Naive B cell (primary cell): ENCODE measurements around the gene DLG1. TPM values are rescaled to one million over a fixed set of nuclear protein-coding genes. Genes with fewer than 3 reads are reported as not detected.

Experiments used
- ATAC-seq, 2 donors: fragments of 150-1000 bp; cut with Tn5 transposase; 2 replicates each; pipeline ENCODE4 v1.10.0; 2021; ENCODE audit warnings: low read depth in 2 of 2, mild to moderate bottlenecking in 2 of 2, moderate library complexity in 2 of 2
- DNase-seq: peaks from one replicate; pipeline ENCODE4 v3.0.0; 2022
- H3K27ac Mint-ChIP-seq, 6 donors: one replicate each; pipeline ENCODE4 v1.8.0; 2020 to 2022; ENCODE audit warnings: mild to moderate bottlenecking in 6 of 6, mixed read lengths in 6 of 6, moderate library complexity in 5 of 6, inconsistent platforms in 2 of 6
- H3K27me3 Mint-ChIP-seq, 3 donors: one replicate each; pipeline ENCODE4 v1.8.0; 2021 to 2022; ENCODE audit warnings: mixed read lengths in 3 of 3, mild to moderate bottlenecking in 1 of 3
- H3K36me3 Mint-ChIP-seq, 2 donors: one replicate each; pipeline ENCODE4 v1.8.0; 2020 to 2022; ENCODE audit warnings: mixed read lengths in 2 of 2, inconsistent platforms in 1 of 2, mild to moderate bottlenecking in 1 of 2
- H3K4me1 Mint-ChIP-seq, 3 donors: one replicate each; pipeline ENCODE4 v1.8.0; 2020 to 2022; ENCODE audit warnings: mixed read lengths in 3 of 3, inconsistent platforms in 1 of 3, mild to moderate bottlenecking in 1 of 3, moderate library complexity in 1 of 3
- H3K4me3 Mint-ChIP-seq, 8 donors: one replicate each; pipeline ENCODE4 v1.8.0; 2020 to 2022; ENCODE audit warnings: mild to moderate bottlenecking in 8 of 8, mixed read lengths in 8 of 8, moderate library complexity in 8 of 8, inconsistent platforms in 2 of 8
- H3K9me3 Mint-ChIP-seq, 7 donors: one replicate each; pipeline ENCODE4 v1.8.0; 2020 to 2022; ENCODE audit warnings: mixed read lengths in 7 of 7, mild to moderate bottlenecking in 5 of 7, inconsistent platforms in 2 of 7, moderate library complexity in 1 of 7
- polyA plus RNA-seq, 6 donors: library from polyadenylated mRNA; unstranded; fragments of 300-500 nt; fragmentation: Illumina TruSeq; gene quantifications; one replicate each; pipeline ENCODE4 v1.2.3, GENCODE V29; 2021; ENCODE audit warnings: low read depth in 6 of 6

The DLG1 gene
- polyA plus RNA-seq, 6 donors from 2014 or later, result 20.7 to 40.5 (median 33.2) TPM

- H3K27ac Mint-ChIP-seq, result no peak overlapping the region
- peaks cover 10 to 16% (median 16%) of the 10 kb centered on the region in 3 donors for H3K4me1 Mint-ChIP-seq
- H3K9me3 Mint-ChIP-seq, result no peaks in the 10 kb centered on the region
- H3K27me3 Mint-ChIP-seq, result no peaks in the 10 kb centered on the region
- ATAC-seq (no peak), DNase-seq (no peak)
- no peaks in the 10 kb centered on the region for H3K36me3 Mint-ChIP-seq
- H3K4me3 Mint-ChIP-seq, result no peak overlapping the region
These were observed 35.7 kb downstream of the DLG1 start for GRCh38 chr3:197262709-197263108.

GRCh38 chr3:197261164-197261509, 37.3 kb downstream of the DLG1 start:
- ATAC-seq (no peak), DNase-seq (no peak)
- Mint-ChIP-seq H3K27me3 (no peaks in the 10 kb centered on the region), H3K4me1 (peaks cover 7 to 15% (median 12%) of the 10 kb centered on the region in 3 donors), H3K9me3 (no peaks in the 10 kb centered on the region), H3K27ac (no peak overlapping the region), H3K36me3 (no peaks in the 10 kb centered on the region), H3K4me3 (peak overlapping the region in 1 of 8 donors; percentile 8)

DNA sequence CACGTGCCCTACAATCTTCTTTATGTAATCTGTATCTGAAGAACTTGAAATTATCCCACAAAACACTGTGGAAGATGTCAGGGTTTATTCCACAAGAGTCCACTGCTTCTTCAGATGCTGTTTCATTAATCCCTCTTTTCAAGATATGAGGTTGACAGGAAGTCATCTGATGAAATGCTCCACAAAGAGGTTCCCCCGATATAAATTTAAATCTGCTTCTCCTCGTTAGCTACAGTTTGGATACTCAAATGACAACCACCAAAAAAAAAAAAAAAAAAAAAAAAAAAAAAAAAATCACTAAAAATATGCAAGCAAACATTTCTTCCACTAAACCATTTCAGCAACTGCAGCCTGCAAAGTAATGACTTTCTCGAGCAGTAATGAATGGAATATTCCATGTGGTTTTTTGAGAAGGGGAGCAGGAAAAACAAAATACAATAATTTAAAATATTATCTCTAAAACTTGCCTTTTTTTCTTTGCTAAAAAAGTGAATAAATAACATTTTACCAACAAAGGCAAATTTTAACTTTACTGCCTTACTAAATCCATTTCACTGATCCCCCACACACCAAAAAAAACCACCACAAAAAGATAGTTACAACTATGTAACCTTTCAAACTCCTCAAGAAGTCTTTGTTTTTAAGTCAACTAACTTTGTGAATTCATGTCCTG, 37.8 kb downstream of the DLG1 start:
- Mint-ChIP-seq H3K9me3 (no peaks in the 10 kb centered on the region), H3K27me3 (no peaks in the 10 kb centered on the region), H3K36me3 (peaks cover 0 to under 1% of the 10 kb centered on the region in 2 donors), H3K4me1 (peaks cover 9 to 12% (median 12%) of the 10 kb centered on the region in 3 donors), H3K4me3 (peak overlapping the region in 1 of 8 donors; percentile 8), H3K27ac (peak overlapping the region in 1 of 6 donors; percentile 7)
- no peak for DNase-seq
- ATAC-seq, result no peak

- H3K4me3 Mint-ChIP-seq, result no peak overlapping the region
- no peaks in the 10 kb centered on the region for H3K9me3 Mint-ChIP-seq
- no peak for DNase-seq
- H3K27me3 Mint-ChIP-seq, result no peaks in the 10 kb centered on the region
- H3K27ac Mint-ChIP-seq, result peak overlapping the region in 1 of 6 donors; percentile 29
- peaks cover 0 to 5% of the 10 kb centered on the region in 2 donors for H3K36me3 Mint-ChIP-seq
- peaks cover 7 to 13% (median 10%) of the 10 kb centered on the region in 3 donors for H3K4me1 Mint-ChIP-seq
- ATAC-seq, result no peak
These were observed 39.3 kb downstream of the DLG1 start for GRCh38 chr3:197259096-197259495.

- Mint-ChIP-seq H3K9me3 (no peaks in the 10 kb centered on the region), H3K4me3 (no peak overlapping the region), H3K36me3 (peaks cover 0 to 5% of the 10 kb centered on the region in 2 donors), H3K27ac (peak overlapping the region in 3 of 6 donors; percentile 6 to 80 (median 56)), H3K4me1 (peaks cover 7 to 19% (median 14%) of the 10 kb centered on the region in 3 donors), H3K27me3 (no peaks in the 10 kb centered on the region)
- ATAC-seq, result no peak
- DNase-seq, result no peak
These were observed 40.1 kb downstream of the DLG1 start for GRCh38 chr3:197258168-197258755.

- H3K9me3 Mint-ChIP-seq, result no peaks in the 10 kb centered on the region
- H3K27ac Mint-ChIP-seq, result peak overlapping the region in 3 of 6 donors; percentile 6 to 56 (median 49)
- H3K27me3 Mint-ChIP-seq, result no peaks in the 10 kb centered on the region
- ATAC-seq (no peak), DNase-seq (no peak)
- peaks cover 0 to 5% of the 10 kb centered on the region in 2 donors for H3K36me3 Mint-ChIP-seq
- H3K4me1 Mint-ChIP-seq, result peaks cover 7 to 23% (median 14%) of the 10 kb centered on the region in 3 donors
- no peak overlapping the region for H3K4me3 Mint-ChIP-seq
These were observed 40.7 kb downstream of the DLG1 start for GRCh38 chr3:197257711-197258110.

DNA sequence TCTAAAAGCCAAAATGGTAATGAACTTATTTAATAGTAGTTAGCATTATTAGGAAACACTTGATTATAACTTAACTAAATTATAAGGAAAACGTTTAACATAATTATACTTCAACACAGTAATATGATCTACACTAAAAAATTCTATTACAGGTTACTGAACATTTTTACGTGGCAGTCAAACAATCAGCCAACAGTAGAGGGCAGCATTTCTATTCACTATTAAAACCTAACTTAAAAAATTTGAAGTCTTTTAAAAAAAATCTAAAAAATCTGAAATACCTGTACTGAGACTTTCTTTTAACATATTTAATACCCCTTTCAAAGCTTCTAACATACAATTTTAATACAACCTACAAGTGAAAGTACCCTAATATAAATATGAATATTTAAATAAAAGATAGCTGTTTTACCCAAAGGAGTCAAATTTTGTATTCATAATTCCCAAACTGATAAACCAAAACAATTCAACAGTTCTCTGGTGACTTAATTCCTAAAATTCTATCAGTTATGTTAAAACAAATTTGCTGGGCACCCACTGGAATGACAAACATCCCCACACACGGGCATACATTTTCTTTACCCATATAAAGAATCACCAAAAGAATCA, 41.5 kb downstream of the DLG1 start:
- Mint-ChIP-seq H3K27ac (peak overlapping the region in 2 of 6 donors; percentile 6 to 49), H3K4me3 (no peak overlapping the region), H3K36me3 (peaks cover 0 to 5% of the 10 kb centered on the region in 2 donors), H3K4me1 (peaks cover 11 to 23% (median 14%) of the 10 kb centered on the region in 3 donors), H3K27me3 (no peaks in the 10 kb centered on the region), H3K9me3 (no peaks in the 10 kb centered on the region)
- DNase-seq (peak; percentile 35), ATAC-seq (no peak)

DNA sequence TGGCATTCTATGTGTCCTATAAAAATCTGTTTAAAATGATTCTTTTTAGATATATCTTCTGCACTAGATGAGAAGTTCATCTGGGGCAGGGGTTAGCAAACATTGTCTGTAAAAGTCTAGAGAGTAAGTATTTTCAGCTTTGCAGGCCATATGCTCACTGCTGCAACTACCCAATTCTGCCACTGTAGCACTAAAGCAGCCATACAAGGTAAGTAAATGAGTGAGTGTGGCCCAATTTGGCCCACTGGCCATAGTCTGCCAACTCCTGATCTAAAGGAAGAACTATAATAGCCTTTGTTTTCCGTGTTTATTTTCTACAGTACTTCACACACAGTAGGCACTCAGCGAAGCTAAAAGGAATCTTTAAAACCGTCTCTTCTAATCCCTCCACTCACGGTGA, 42.3 kb downstream of the DLG1 start:
- Mint-ChIP-seq H3K36me3 (peaks cover 6 to 11% of the 10 kb centered on the region in 2 donors), H3K9me3 (peaks cover 0 to 2% (median 0%) of the 10 kb centered on the region in 7 donors), H3K4me1 (peaks cover 8 to 19% (median 12%) of the 10 kb centered on the region in 3 donors), H3K27ac (no peak overlapping the region), H3K4me3 (no peak overlapping the region), H3K27me3 (no peaks in the 10 kb centered on the region)
- ATAC-seq (no peak), DNase-seq (no peak)

GRCh38 chr3:197253238-197253947, 45.0 kb downstream of the DLG1 start:
- Mint-ChIP-seq H3K9me3 (peaks cover 0 to 20% (median 17%) of the 10 kb centered on the region in 7 donors), H3K4me3 (no peak overlapping the region), H3K27me3 (no peaks in the 10 kb centered on the region), H3K4me1 (peaks cover 4 to 17% (median 9%) of the 10 kb centered on the region in 3 donors), H3K36me3 (peaks cover 22 to 28% of the 10 kb centered on the region in 2 donors), H3K27ac (peak overlapping the region in 1 of 6 donors; percentile 9)
- DNase-seq, result no peak
- no peak for ATAC-seq

DNA sequence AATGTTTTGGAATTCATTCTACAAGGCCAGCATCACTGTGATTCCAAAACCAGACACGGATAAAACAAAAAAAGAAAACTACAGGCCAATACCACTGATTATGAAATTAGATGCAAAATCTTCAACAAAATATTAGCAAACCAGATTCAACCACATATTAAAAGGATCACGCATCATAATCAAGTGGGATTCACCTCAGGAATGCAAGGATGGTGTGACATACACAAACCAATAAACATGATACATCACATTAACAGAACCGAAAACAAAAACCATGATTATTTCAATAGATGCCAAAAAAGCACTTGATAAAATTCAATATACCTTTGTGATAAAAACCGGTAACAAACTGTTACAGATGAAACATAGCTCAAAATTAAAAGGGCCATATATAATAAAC, 48.9 kb downstream of the DLG1 start:
- Mint-ChIP-seq H3K9me3 (peaks cover 3 to 37% (median 27%) of the 10 kb centered on the region in 7 donors), H3K36me3 (peaks cover 36 to 44% of the 10 kb centered on the region in 2 donors)

DNA sequence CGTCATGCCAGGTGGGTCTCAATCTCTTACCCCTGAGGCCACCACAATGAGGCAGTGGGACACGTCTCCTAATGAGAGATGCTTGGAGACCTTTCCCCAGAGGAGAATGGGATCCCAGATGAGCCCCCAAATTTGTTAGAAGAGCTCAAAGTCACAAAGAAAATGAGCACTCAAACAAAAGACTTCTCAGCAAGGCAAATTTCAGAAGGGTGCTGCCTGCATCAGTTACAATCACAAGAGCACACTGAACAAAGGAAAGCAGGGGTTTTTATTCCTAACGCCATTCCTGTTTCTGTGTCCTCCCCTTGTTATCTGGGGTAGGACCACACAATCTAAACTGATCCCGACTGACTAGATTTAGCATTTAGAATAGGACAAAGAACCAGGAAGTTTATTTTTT, 50.1 kb downstream of the DLG1 start:
- Mint-ChIP-seq H3K27ac (no peak overlapping the region), H3K4me3 (peak overlapping the region in 2 of 8 donors; percentile 12 to 51), H3K36me3 (peaks cover 45 to 56% of the 10 kb centered on the region in 2 donors), H3K4me1 (peaks cover 3 to 8% (median 5%) of the 10 kb centered on the region in 3 donors), H3K27me3 (no peaks in the 10 kb centered on the region), H3K9me3 (peaks cover 7 to 47% (median 39%) of the 10 kb centered on the region in 7 donors)
- ATAC-seq (no peak), DNase-seq (no peak)

More for the DNA sequence above, 48.9 kb downstream of the DLG1 start:
- H3K4me1 Mint-ChIP-seq, result peaks cover 8 to 17% (median 8%) of the 10 kb centered on the region in 3 donors
- H3K27me3 Mint-ChIP-seq, result no peaks in the 10 kb centered on the region
- H3K27ac Mint-ChIP-seq, result no peak overlapping the region
- DNase-seq (no peak), ATAC-seq (no peak)
- no peak overlapping the region for H3K4me3 Mint-ChIP-seq

- DNase-seq (no peak), ATAC-seq (no peak)
- H3K4me3 Mint-ChIP-seq, result no peak overlapping the region
- H3K27ac Mint-ChIP-seq, result no peak overlapping the region
- H3K36me3 Mint-ChIP-seq, result peaks cover 56 to 59% of the 10 kb centered on the region in 2 donors
- peaks cover 10 to 21% (median 16%) of the 10 kb centered on the region in 3 donors for H3K4me1 Mint-ChIP-seq
- H3K9me3 Mint-ChIP-seq, result peaks cover 16 to 72% (median 68%) of the 10 kb centered on the region in 7 donors
- H3K27me3 Mint-ChIP-seq, result no peaks in the 10 kb centered on the region
These were observed 53.7 kb downstream of the DLG1 start for GRCh38 chr3:197244751-197245150.

- ATAC-seq (no peak), DNase-seq (no peak)
- Mint-ChIP-seq H3K27ac (no peak overlapping the region), H3K27me3 (no peaks in the 10 kb centered on the region), H3K36me3 (peaks cover 41 to 44% of the 10 kb centered on the region in 2 donors), H3K4me1 (peaks cover 24 to 36% (median 34%) of the 10 kb centered on the region in 3 donors), H3K9me3 (peaks cover 16 to 61% (median 49%) of the 10 kb centered on the region in 7 donors), H3K4me3 (no peak overlapping the region)
These were observed 55.5 kb downstream of the DLG1 start for GRCh38 chr3:197242784-197243432.
